DMS153 (cell line): ENCODE results near the gene RASD2.
A peak's percentile ranks its signal among the peaks of the same experiment; 100 is the strongest.

Experiments used
- DNase-seq: peaks from one replicate; lab custom pipeline; 2025; lab: John Stamatoyannopoulos, UW

RASD2 gene

DNA sequence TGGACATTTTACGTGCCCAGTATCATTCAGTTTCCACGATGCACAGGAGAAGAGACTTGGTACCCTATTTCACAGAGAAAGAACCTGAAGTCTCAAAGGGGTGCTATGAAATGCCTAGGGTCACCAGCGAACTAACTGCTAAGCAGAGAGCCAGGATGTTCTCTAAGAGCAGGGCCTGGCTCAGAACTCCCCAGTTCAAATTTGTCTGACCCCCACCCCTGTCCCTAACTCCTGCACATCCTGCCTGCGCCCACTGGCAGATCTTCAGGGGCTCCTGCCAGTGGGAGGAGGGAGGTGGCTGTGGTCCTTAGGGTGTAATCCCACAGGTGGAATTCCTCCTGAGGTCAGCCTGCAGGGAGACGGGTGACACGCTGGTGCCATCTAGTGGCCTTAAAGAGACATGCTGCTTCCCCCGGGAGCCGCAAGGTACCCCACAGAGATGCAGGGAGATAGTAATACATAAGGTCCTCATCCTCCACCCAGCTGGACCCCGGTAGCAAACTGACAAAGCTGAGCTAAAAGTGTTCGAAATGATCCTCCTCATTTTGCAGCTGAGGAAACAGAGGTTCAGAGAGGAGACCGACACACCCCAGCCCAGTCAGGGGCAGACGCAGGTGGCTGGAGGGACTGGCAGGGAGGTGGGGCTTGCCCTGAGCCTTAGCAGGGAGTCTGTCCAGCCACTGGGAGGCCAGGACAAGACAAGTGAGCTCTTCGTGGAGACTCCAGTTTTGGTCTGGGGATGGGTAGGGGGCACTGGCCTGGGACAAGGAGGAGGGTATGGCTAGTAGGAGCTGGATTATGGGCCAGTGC is 42.4 kb downstream of the RASD2 start:
- DNase-seq, result peak; percentile 52

- no peak for DNase-seq
Observed at GRCh38 chr22:35586771-35587170, 46.1 kb downstream of the RASD2 start.

GRCh38 chr22:35587447-35587870 is 46.8 kb downstream of the RASD2 start:
- no peak for DNase-seq

- no peak for DNase-seq
Observed at GRCh38 chr22:35587896-35588295, 47.3 kb downstream of the RASD2 start.

DNA sequence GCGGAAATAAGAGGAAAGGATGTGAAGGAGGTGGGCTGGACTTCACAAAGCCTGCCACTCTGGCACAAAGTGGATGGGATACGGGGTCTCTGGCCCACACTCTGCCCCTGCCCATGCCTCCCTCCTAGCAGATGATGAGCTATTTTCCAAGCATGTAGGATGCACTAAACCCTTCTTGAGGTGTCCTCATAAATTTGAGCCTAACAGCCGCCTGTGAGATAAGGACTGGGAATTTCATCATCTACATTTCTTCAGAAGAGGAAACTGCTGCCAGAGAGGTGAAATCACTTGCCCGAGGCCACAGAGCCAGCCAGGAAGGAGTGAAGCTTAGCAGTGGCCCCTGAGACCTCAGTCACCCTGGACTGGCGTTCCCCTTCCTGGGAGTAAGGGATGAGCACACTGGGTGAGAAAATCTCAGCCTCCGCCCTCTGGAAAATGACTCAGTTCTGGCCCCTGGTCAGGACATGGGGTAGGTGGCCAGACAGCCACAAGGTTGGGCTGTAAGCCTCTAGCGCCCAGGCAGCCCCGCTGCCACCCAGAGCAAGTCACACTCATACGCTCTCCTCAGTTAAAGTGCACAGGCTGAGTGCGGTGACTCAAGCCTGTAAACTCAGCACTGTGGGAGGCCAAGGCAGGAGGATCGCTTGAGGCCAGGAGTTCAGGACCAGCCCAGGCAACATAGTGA is 48.6 kb downstream of the RASD2 start:
- no peak for DNase-seq

DNA sequence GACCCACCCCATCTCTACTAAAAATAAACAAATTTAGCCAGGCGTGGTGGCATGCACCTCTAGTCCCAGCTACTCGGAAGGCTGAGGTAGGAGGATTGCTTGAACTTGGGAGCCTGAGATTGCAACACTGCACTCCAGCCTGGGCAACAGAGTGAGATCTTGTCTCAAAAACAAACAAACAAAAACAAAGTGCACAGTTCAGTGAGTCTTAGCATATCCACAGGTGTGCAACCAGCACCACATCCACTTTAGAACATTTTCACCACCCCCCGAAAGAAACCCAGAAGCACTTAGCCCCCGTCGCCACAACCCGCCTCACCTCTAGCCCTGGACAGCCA is 49.1 kb downstream of the RASD2 start:
- no peak for DNase-seq

GRCh38 chr22:35590634-35591295 is 50.1 kb downstream of the RASD2 start:
- no peak for DNase-seq

GRCh38 chr22:35591714-35592417 is 51.2 kb downstream of the RASD2 start:
- DNase-seq, result no peak

DNA sequence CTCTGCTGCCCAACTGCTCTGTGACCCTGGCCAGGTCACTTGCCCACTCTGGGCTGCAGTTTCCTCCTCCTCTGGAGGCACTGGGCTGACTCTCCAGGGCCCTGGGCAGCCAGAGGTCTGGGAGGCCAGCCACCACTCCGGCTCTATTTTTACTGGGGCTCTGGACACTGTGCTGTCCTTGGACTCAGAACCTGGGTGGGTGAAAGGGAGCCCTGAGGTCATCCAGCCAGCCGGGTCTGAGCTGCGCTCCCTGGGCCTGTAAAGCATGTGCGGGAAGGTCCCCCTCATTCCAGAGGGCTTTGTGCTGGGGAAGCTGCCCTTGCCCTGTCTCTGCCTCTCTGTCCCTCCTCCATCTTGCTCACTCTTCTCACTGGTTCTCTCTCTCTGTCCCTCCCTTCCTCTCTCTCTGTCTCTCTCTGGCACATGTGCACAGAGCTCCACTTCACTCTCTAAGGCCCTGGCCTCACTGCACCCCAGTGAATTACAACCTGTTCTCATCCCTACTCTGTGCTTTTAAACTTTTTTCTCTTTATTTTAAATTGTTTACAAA is 51.9 kb downstream of the RASD2 start:
- DNase-seq, result no peak

DNA sequence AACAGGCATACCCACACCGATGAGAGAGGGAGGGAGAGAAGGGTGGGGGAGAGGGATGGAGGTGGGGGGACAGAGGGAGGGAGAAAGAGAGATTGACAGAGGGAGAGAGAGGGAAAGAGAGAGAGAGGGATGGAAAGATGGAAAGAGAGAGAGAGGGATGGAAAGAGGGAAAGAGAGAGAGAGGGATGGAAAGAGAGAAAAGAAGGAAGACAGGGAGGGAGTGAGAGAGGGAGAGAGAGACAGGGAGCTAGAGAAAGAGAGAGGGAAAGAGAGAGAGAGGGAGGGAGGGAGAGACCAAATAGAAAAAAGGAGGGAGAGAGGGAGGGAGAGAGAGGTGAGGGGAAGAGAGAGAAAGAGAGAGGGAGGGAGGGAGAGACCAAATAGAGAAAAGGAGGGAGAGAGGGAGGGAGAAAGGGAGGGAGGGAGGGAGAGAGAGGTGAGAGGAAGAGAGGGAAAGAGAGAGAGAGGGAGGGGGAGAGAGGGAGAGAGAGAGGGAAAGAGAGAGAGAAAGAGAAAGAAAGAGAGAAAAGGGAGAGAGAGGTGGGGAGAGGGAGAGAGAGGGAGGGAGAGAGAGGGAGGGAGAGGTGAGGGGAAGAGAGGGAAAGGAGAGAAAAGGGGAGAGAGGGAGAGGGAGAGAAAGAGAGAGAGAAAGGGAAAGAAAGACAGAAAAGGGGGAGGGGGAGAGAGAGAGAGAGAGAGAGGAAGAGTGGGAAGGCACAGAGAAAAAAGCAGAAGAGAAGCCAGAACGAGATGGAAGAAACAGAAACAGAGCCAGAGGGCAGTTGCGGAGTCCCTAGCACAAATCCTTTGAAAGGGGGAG is 52.6 kb downstream of the RASD2 start:
- no peak for DNase-seq

DNA sequence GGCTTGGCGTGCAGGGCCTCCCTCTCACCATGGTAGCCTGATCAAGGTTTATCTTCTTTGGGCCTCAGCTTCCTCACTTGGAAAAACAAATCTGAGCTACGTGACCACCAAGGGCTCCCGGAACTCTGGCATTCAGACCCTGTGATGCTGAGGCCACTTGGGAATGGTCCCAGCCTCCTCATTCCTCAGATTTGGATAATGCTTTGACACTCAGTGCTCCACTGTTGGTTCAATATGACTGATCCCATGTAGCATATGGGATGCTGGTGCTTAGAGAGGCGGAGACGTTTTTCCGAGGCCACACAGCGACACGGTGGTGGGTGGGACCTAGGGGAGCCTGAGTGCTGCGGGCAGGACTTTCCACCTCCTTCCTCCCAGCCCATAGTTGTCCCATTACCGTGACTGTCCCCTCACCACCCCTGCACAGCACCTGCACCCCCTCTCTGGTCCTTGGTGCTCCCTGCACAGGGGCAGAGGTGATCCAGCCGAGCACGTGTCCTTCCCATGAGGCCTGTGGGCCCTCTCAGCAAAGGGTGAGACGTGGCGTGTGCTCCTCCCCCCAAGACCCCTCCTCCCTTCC is 53.4 kb downstream of the RASD2 start:
- DNase-seq, result no peak

GRCh38 chr22:35594686-35595085 is 54.1 kb downstream of the RASD2 start:
- no peak for DNase-seq

- no peak for DNase-seq
Observed at GRCh38 chr22:35596821-35597220, 56.2 kb downstream of the RASD2 start.

- no peak for DNase-seq
Observed at GRCh38 chr22:35597692-35598395, 57.2 kb downstream of the RASD2 start.

- DNase-seq, result no peak
Observed at GRCh38 chr22:35598396-35598710, 57.7 kb downstream of the RASD2 start.

DNA sequence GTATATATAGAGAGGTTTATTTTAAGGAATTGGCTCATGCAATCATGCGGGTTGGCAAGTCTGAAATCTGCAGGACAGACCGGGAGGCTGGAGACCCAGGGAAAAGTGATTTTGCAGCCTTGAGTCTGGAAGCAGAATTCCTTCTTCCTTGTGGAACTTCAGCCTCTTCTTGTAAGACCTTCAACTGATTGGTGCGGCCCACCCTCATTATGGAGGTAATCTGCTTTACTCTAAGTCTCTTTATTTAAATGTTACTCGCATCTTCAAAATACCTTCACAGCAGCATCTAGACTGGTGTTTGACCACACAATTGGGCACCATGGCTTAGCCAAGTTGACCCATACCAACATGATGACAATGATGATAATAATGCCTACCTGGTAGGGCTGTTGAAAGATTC is 58.7 kb downstream of the RASD2 start:
- no peak for DNase-seq

- DNase-seq, result no peak
Observed at GRCh38 chr22:35600476-35600875, 59.8 kb downstream of the RASD2 start.

GRCh38 chr22:35601013-35601580 is 60.5 kb downstream of the RASD2 start:
- DNase-seq, result no peak

GRCh38 chr22:35601743-35602615 is 61.3 kb downstream of the RASD2 start:
- DNase-seq, result no peak
